ENCODE data around the gene NUDT21. TPM values are rescaled to one million over a fixed set of nuclear protein-coding genes. Genes with fewer than 3 reads are reported as not detected.
"Not testable (repeated sequence)": the region's sequence is repeated elsewhere in the genome, so short reads cannot be mapped to it uniquely, and the experiment has no call there.

Gene NUDT21
- 41.5 and 45.8 TPM in 2 replicates for total RNA-seq

GRCh38 chr16:56450986-56451752, at the start of gene NUDT21, which contains the start of gene OGFOD1:
NUDT21 (minus strand) TSS chr16:56451332; CDS start chr16:56451202, 130 bp downstream.
OGFOD1 (plus strand) TSS chr16:56451554; CDS start chr16:56451613, 59 bp downstream.
- H3K27me3 ChIP-seq (ENCODE audit: control insufficient read depth, insufficient read depth, low read length) = no peaks in the 10 kb centered on the region
- TF ChIP-seq CTCF (IDR thresholded peaks at IDR 0.05; ENCODE audit: insufficient read depth, low read length, severe bottlenecking) = no peak
- DNase-seq (ENCODE audit: low read depth) = peak; percentile 98
- no peak for FAIRE-seq
- peaks cover 18% of the 10 kb centered on the region for H3K36me3 ChIP-seq (ENCODE audit: control insufficient read depth, insufficient read depth, low read length)
- peak within 1 kb of the TSS; percentile 93 for H3K4me3 ChIP-seq (ENCODE audit: low read depth, low read length)

- no peaks in the 10 kb centered on the region for H3K27me3 ChIP-seq (ENCODE audit: control insufficient read depth, insufficient read depth, low read length)
- DNase-seq (ENCODE audit: low read depth) (no peak), FAIRE-seq (no peak)
- TF ChIP-seq CTCF (IDR thresholded peaks at IDR 0.05; ENCODE audit: insufficient read depth, low read length, severe bottlenecking) = no peak
- H3K36me3 ChIP-seq (ENCODE audit: control insufficient read depth, insufficient read depth, low read length) = peaks cover 4% of the 10 kb centered on the region
- H3K4me3 ChIP-seq (ENCODE audit: low read depth, low read length) = no peak overlapping the region
These were observed 42.7 kb upstream of the NUDT21 start for GRCh38 chr16:56493815-56494214.

- no peak overlapping the region for H3K4me3 ChIP-seq (ENCODE audit: low read depth, low read length)
- FAIRE-seq (no peak), DNase-seq (ENCODE audit: low read depth) (no peak)
- H3K27me3 ChIP-seq (ENCODE audit: control insufficient read depth, insufficient read depth, low read length) = no peaks in the 10 kb centered on the region
- peaks cover 4% of the 10 kb centered on the region for H3K36me3 ChIP-seq (ENCODE audit: control insufficient read depth, insufficient read depth, low read length)
- TF ChIP-seq CTCF (IDR thresholded peaks at IDR 0.05; ENCODE audit: insufficient read depth, low read length, severe bottlenecking) = no peak
These were observed 42.0 kb upstream of the NUDT21 start for GRCh38 chr16:56493126-56493525.

GRCh38 chr16:56491657-56492261, 40.6 kb upstream of the NUDT21 start:
- no peaks in the 10 kb centered on the region for H3K27me3 ChIP-seq (ENCODE audit: control insufficient read depth, insufficient read depth, low read length)
- FAIRE-seq = no peak
- no peak overlapping the region for H3K4me3 ChIP-seq (ENCODE audit: low read depth, low read length)
- DNase-seq (ENCODE audit: low read depth) = no peak
- H3K36me3 ChIP-seq (ENCODE audit: control insufficient read depth, insufficient read depth, low read length) = peaks cover 1% of the 10 kb centered on the region
- TF ChIP-seq CTCF (IDR thresholded peaks at IDR 0.05; ENCODE audit: insufficient read depth, low read length, severe bottlenecking) = no peak

GRCh38 chr16:56488868-56489267, 37.7 kb upstream of the NUDT21 start:
- H3K36me3 ChIP-seq (ENCODE audit: control insufficient read depth, insufficient read depth, low read length); H3K27me3 ChIP-seq (ENCODE audit: control insufficient read depth, insufficient read depth, low read length); FAIRE-seq; H3K4me3 ChIP-seq (ENCODE audit: low read depth, low read length); DNase-seq (ENCODE audit: low read depth): not testable (repeated sequence)

- H3K27me3 ChIP-seq (ENCODE audit: control insufficient read depth, insufficient read depth, low read length) = no peaks in the 10 kb centered on the region
- no peak for DNase-seq (ENCODE audit: low read depth)
- TF ChIP-seq CTCF (IDR thresholded peaks at IDR 0.05; ENCODE audit: insufficient read depth, low read length, severe bottlenecking) = no peak
- FAIRE-seq = no peak
- no peak overlapping the region for H3K4me3 ChIP-seq (ENCODE audit: low read depth, low read length)
- peaks cover 1% of the 10 kb centered on the region for H3K36me3 ChIP-seq (ENCODE audit: control insufficient read depth, insufficient read depth, low read length)
These were observed 36.9 kb upstream of the NUDT21 start for GRCh38 chr16:56488035-56488434.

All from bronchial epithelial cell (primary cell).